Keratinocyte (primary cell): ENCODE measurements around the gene CBX8. TPM values are rescaled to one million over a fixed set of nuclear protein-coding genes. Genes with fewer than 3 reads are reported as not detected.
A peak's percentile ranks its signal among the peaks of the same experiment; 100 is the strongest.

Source experiments
- DNase-seq: peaks from one replicate; pipeline ENCODE4 v3.0.0-alpha.2; 2011; ENCODE audit warnings: low read depth, missing footprints, low spot score
- FAIRE-seq: peaks from 2 replicates; lab custom pipeline; 2011; peaks lifted over from hg19 to GRCh38; lab: Jason Lieb, UNC
- H2AFZ ChIP-seq: 2 replicates; pipeline ENCODE4 v1.6.0; 2012; ENCODE audit warnings: low read length, control low read depth, inconsistent platforms; ENCODE audit not compliant: control insufficient read depth
- H3K27ac ChIP-seq: 2 replicates; pipeline ENCODE4 v1.5.1; 2011; ENCODE audit warnings: low read length; ENCODE audit not compliant: control insufficient read depth, insufficient read depth
- H3K27me3 ChIP-seq: 3 replicates; pipeline ENCODE4 v1.6.0; 2011; ENCODE audit warnings: low read length; ENCODE audit not compliant: control insufficient read depth, insufficient read depth; ENCODE audit errors: extremely low read depth
- H3K36me3 ChIP-seq, 2 experiments: 2 replicates in 1 of 2; 3 replicates in 1 of 2; pipeline ENCODE4 v1.5.1; 2011; ENCODE audit warnings: low read length in 2 of 2, mild to moderate bottlenecking in 1 of 2; ENCODE audit not compliant: control insufficient read depth in 2 of 2, insufficient read depth in 2 of 2; ENCODE audit errors: extremely low read depth in 1 of 2
- H3K4me1 ChIP-seq: 3 replicates; pipeline ENCODE4 v1.5.1; 2011; ENCODE audit warnings: low read length; ENCODE audit not compliant: control insufficient read depth, insufficient read depth; ENCODE audit errors: extremely low read depth
- H3K4me2 ChIP-seq: 3 replicates; pipeline ENCODE4 v1.6.0; 2011; ENCODE audit warnings: low read depth, low read length; ENCODE audit not compliant: control insufficient read depth, insufficient read depth; ENCODE audit errors: extremely low read depth
- H3K4me3 ChIP-seq, 3 experiments: fragments of 200-600 bp in 1 of 3; sonication (generic) in 1 of 3; 2 replicates in 2 of 3; 3 replicates in 1 of 3; pipeline ENCODE4 v1.5.1; 2011 to 2016; ENCODE audit warnings: low read length in 3 of 3, mild to moderate bottlenecking in 3 of 3, control low read depth in 2 of 3, inconsistent platforms in 1 of 3, low read depth in 1 of 3, mixed read lengths in 1 of 3, mixed run types in 1 of 3, moderate library complexity in 1 of 3; ENCODE audit not compliant: control insufficient read depth in 2 of 3, insufficient read depth in 2 of 3; ENCODE audit errors: extremely low read depth in 1 of 3
- H3K79me2 ChIP-seq: 2 replicates; pipeline ENCODE4 v1.6.0; 2012; ENCODE audit warnings: low read length; ENCODE audit not compliant: control insufficient read depth, insufficient read depth
- H3K9ac ChIP-seq: 3 replicates; pipeline ENCODE4 v1.6.0; 2011; ENCODE audit warnings: low read length; ENCODE audit not compliant: control insufficient read depth, insufficient read depth; ENCODE audit errors: extremely low read depth
- H3K9me1 ChIP-seq: 3 replicates; pipeline ENCODE4 v1.6.0; 2011; ENCODE audit warnings: low read length; ENCODE audit not compliant: control insufficient read depth, insufficient read depth; ENCODE audit errors: extremely low read depth
- H3K9me3 ChIP-seq: 2 replicates; pipeline ENCODE4 v1.5.1; 2012; ENCODE audit warnings: low read depth, low read length; ENCODE audit not compliant: control insufficient read depth
- H4K20me1 ChIP-seq: 3 replicates; pipeline ENCODE4 v1.6.0; 2011; ENCODE audit warnings: low read length; ENCODE audit not compliant: control insufficient read depth, insufficient read depth; ENCODE audit errors: extremely low read depth
- EZH2 ChIP-seq: IDR thresholded peaks from one replicate; pipeline ENCODE4 v1.6.1; 2012; ENCODE audit warnings: inconsistent platforms, mild to moderate bottlenecking, low read length, moderate library complexity
- dilution Hi-C: fragments of 300-500 bp; cut with MboI; formaldehyde crosslinking; loops from one replicate; pipeline ENCODE4 v1.7.0; 2020; ENCODE audit warnings: low sequenced_read_pairs; ENCODE audit not compliant: extremely low pct_ligation_motif_present
- polyA plus RNA-seq, 5 experiments: library from polyadenylated mRNA; depleted of rRNA in 3 of 5; stranded (reverse) in 3 of 5; stranded (forward) in 1 of 5; unstranded in 1 of 5; fragments of >200 nt; gene quantifications; 1 replicate in 1 of 5; 2 replicates in 3 of 5; 3 replicates in 1 of 5; pipeline versions ENCODE4 v1.2.1 to v1.2.3, GENCODE V29; 2011 to 2012; ENCODE audit warnings: missing spikeins in 2 of 5, low read depth in 1 of 5, low replicate concordance in 1 of 5
- TF ChIP-seq, protein P1 (sequence below), 3 experiments: IDR thresholded peaks in 1 of 3; conservative IDR thresholded peaks in 1 of 3; optimal IDR thresholded peaks in 1 of 3; 2 replicates in 2 of 3; 3 replicates in 1 of 3; pipeline versions ENCODE3 to v1.5.1; 2011; ENCODE audit warnings: low read length in 3 of 3, mild to moderate bottlenecking in 3 of 3, moderate library complexity in 2 of 3, control low read depth in 1 of 3, inconsistent platforms in 1 of 3; ENCODE audit not compliant: insufficient read depth in 2 of 3; ENCODE audit errors: extremely low read depth in 1 of 3

The CBX8 gene
- polyA plus RNA-seq, 1 donor (not counting 4 experiments of a cell fraction or from before 2014, with no cell fraction given) = 0.49 TPM

DNA sequence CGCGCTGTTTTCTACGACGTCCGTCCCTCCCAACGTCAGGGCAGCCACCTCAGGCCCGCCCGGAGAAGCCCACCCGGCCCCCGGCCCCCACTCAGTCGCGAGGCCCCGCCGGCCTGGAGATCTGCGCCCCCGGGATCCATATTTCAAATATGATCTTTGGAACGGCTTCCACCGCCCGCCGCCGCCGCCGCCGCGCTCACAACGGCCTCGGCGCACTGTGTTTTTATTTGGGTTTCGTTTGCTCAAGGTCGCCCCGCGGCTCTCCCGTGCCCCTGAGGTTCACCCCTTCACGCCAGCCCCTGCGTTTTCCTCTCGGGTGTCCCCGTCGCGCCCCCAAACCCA is 46.6 kb upstream of the CBX8 start:
- FAIRE-seq (no peak), DNase-seq (no peak)
- Histone ChIP-seq H3K9me1 (no peaks in the 10 kb centered on the region), H3K36me3 (no peaks in the 10 kb centered on the region), H3K4me1 (peaks cover 21% of the 10 kb centered on the region), H3K9ac (peak overlapping the region; percentile 22), H4K20me1 (no peaks in the 10 kb centered on the region), H2AFZ (peak overlapping the region; percentile 40), H3K27ac (no peak overlapping the region), H3K4me3 (peak overlapping the region; percentile 13 to 61 (median 33)), H3K79me2 (no peaks in the 10 kb centered on the region), H3K4me2 (peak overlapping the region; percentile 65), H3K9me3 (no peaks in the 10 kb centered on the region), H3K27me3 (peaks cover 46% of the 10 kb centered on the region)
- dilution Hi-C loops = no loop called here
- no peak for TF ChIP-seq EZH2
- TF ChIP-seq, protein P1, sequence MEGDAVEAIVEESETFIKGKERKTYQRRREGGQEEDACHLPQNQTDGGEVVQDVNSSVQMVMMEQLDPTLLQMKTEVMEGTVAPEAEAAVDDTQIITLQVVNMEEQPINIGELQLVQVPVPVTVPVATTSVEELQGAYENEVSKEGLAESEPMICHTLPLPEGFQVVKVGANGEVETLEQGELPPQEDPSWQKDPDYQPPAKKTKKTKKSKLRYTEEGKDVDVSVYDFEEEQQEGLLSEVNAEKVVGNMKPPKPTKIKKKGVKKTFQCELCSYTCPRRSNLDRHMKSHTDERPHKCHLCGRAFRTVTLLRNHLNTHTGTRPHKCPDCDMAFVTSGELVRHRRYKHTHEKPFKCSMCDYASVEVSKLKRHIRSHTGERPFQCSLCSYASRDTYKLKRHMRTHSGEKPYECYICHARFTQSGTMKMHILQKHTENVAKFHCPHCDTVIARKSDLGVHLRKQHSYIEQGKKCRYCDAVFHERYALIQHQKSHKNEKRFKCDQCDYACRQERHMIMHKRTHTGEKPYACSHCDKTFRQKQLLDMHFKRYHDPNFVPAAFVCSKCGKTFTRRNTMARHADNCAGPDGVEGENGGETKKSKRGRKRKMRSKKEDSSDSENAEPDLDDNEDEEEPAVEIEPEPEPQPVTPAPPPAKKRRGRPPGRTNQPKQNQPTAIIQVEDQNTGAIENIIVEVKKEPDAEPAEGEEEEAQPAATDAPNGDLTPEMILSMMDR (optimal IDR thresholded peaks at IDR 0.05 in 1 of 3, IDR thresholded peaks at IDR 0.05 in 1 of 3, conservative IDR thresholded peaks at IDR 0.05 in 1 of 3; ENCODE audit: extremely low read depth in 1 of 3, insufficient read depth in 2 of 3, low read length in 3 of 3) = no peak

DNA sequence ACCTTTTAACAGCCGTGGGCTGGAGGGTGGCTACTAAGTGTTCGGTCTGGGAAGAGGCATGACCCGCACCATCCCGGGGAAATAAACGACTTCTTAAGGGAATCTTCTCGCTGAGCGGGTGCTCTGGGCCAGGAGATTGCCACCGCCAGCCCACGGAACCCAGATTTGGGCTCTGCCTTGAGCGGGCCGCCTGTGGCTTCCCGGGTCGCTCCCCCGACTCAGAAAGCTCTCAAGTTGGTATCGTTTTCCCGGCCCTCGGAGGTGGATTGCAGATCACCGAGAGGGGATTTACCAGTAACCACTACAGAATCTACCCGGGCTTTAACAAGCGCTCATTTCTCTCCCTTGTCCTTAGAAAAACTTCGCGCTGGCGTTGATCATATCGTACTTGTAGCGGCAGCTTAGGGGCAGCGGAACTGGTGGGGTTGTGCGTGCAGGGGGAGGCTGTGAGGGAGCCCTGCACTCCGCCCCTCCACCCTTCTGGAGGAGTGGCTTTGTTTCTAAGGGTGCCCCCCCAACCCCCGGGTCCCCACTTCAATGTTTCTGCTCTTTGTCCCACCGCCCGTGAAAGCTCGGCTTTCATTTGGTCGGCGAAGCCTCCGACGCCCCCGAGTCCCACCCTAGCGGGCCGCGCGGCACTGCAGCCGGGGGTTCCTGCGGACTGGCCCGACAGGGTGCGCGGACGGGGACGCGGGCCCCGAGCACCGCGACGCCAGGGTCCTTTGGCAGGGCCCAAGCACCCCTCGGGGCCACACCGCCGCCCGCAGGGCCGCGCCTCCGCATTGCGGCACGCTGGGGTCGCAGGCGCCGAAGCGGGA is 46.0 kb upstream of the CBX8 start:
- H3K9me1 ChIP-seq = no peaks in the 10 kb centered on the region
- H3K27me3 ChIP-seq = peaks cover 46% of the 10 kb centered on the region
- H3K36me3 ChIP-seq = no peaks in the 10 kb centered on the region
- H3K27ac ChIP-seq = no peak overlapping the region
- H4K20me1 ChIP-seq = no peaks in the 10 kb centered on the region
- FAIRE-seq (no peak), DNase-seq (no peak)
- H3K4me1 ChIP-seq = peaks cover 23% of the 10 kb centered on the region
- H3K9ac ChIP-seq = no peak overlapping the region
- no peaks in the 10 kb centered on the region for H3K9me3 ChIP-seq
- TF ChIP-seq, protein P1 (optimal IDR thresholded peaks at IDR 0.05 in 1 of 3, IDR thresholded peaks at IDR 0.05 in 1 of 3, conservative IDR thresholded peaks at IDR 0.05 in 1 of 3; ENCODE audit: extremely low read depth in 1 of 3, insufficient read depth in 2 of 3, low read length in 3 of 3) = no peak
- TF ChIP-seq EZH2 = peak; percentile 70
- peak overlapping the region; percentile 30 for H2AFZ ChIP-seq
- dilution Hi-C loops = no loop called here
- H3K4me3 ChIP-seq = peak overlapping the region; percentile 13 to 61 (median 33)
- peaks cover 3% of the 10 kb centered on the region for H3K79me2 ChIP-seq
- peak overlapping the region; percentile 65 for H3K4me2 ChIP-seq
